AG04449 (cell line): ENCODE measurements around the gene C10orf67.

Experiments used
- CTCF ChIA-PET: fragments of 350-600 bp; formaldehyde crosslinking; extraction: SDS; loops from one replicate; lab custom pipeline; 2021; ENCODE audit warnings: antibody characterized with exemption; lab: Yijun Ruan, JAX
- POLR2A ChIA-PET: fragments of 400-600, 350-600 bp; formaldehyde crosslinking; extraction: SDS; loops from one replicate; lab custom pipeline; 2020; ENCODE audit warnings: antibody characterized with exemption, inconsistent platforms; lab: Yijun Ruan, JAX
- DNase-seq: peaks from one replicate; pipeline ENCODE4 v3.0.0-alpha.2; 2010; ENCODE audit warnings: low read depth, low spot score
- H3K4me3 ChIP-seq: 2 replicates; pipeline ENCODE4 v1.5.1; 2011; ENCODE audit warnings: low read depth, mild to moderate bottlenecking, control low read depth, low read length
- TF ChIP-seq, protein P1 (sequence below): IDR thresholded peaks from one replicate; pipeline ENCODE4 v1.5.1; 2011; ENCODE audit warnings: mild to moderate bottlenecking, moderate library complexity, low read length, control low read depth, inconsistent platforms; ENCODE audit not compliant: insufficient read depth; ENCODE audit errors: missing control alignments

The C10orf67 gene

DNA sequence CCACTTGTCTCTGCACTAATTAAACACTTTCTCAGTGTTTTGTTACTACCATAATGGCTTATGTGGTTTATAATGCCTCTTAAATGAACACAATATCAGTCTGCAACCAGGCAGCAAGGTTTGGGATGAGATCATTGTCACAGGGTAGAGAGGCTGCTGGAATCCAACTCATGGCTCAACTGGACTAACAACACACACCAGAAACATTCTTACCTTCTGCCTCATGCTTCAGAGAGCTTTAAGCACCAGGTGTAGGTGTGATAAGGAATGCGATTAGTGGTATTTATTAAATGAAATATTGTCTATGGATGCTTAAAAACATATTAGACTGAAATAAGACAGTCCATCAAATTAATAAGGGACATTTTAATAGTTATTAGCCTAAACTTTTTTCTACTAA lies 127.1 kb downstream of the C10orf67 start:
- no peak for DNase-seq
- no peak overlapping the region for H3K4me3 ChIP-seq
- ChIA-PET POLR2A (no interaction called here), CTCF (interaction anchor here (1.5 kb wide), 1 partner anchor 59 kb away, joined by 3 read pairs; no protein-coding TSS in a partner anchor)
- TF ChIP-seq, protein P1, sequence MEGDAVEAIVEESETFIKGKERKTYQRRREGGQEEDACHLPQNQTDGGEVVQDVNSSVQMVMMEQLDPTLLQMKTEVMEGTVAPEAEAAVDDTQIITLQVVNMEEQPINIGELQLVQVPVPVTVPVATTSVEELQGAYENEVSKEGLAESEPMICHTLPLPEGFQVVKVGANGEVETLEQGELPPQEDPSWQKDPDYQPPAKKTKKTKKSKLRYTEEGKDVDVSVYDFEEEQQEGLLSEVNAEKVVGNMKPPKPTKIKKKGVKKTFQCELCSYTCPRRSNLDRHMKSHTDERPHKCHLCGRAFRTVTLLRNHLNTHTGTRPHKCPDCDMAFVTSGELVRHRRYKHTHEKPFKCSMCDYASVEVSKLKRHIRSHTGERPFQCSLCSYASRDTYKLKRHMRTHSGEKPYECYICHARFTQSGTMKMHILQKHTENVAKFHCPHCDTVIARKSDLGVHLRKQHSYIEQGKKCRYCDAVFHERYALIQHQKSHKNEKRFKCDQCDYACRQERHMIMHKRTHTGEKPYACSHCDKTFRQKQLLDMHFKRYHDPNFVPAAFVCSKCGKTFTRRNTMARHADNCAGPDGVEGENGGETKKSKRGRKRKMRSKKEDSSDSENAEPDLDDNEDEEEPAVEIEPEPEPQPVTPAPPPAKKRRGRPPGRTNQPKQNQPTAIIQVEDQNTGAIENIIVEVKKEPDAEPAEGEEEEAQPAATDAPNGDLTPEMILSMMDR, result no peak

DNA sequence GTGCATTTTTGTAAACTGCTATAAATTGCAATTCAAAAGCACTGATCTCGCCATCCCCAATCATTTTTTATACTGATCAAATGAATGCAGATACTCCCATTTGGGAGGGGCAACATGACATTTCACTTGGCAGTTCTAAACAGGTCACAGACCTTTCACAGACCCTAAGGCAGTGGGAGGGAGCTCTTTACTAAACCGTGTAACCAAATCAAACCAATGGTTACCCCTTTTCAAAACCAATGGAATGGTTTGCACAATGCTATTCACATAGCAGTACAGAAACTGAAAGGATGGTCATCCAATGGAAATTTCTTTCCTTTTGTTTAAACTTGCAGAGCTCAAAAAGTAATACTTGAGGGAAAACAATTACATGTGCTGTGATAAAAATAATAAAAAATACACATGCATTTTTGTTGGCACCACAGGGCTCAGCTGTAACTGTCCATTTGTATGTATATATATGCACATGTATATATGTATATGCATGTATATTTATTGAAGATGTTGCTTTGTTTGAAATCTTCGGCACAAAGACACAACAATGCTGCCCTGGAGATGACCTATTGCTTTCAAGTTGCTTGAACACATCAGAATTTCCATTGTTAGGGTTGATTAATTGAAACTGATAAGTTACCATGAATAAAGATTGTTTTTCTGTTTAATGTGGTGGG lies 138.5 kb downstream of the C10orf67 start:
- ChIA-PET CTCF (interaction anchor here (1.2 kb wide), 1 partner anchor 48 kb away, joined by 3 read pairs; no protein-coding TSS in a partner anchor), POLR2A (no interaction called here)
- H3K4me3 ChIP-seq, result no peak overlapping the region
- DNase-seq, result no peak
- TF ChIP-seq, protein P1, result no peak

DNA sequence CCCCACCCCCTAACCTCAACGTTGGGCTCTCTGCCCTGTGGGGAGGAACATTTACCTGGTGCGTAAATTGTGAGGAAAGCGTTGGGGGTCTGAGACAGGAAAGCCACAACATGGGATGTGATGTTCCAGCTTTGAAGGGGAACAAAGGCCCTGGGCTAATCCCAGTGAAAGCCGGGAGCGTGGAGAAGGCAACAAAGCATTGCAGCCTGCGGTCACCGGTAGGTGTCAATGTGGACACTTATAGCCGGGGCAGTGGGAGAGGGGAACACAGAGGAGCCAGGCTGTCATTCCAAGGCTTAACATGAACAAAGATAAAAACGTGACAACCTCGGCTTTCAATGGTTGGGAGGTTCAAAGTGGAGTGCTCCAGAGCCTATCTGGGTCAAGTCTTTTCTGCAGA lies 139.8 kb downstream of the C10orf67 start:
- TF ChIP-seq, protein P1, result no peak
- ChIA-PET CTCF (no interaction called here), POLR2A (no interaction called here)

DNA sequence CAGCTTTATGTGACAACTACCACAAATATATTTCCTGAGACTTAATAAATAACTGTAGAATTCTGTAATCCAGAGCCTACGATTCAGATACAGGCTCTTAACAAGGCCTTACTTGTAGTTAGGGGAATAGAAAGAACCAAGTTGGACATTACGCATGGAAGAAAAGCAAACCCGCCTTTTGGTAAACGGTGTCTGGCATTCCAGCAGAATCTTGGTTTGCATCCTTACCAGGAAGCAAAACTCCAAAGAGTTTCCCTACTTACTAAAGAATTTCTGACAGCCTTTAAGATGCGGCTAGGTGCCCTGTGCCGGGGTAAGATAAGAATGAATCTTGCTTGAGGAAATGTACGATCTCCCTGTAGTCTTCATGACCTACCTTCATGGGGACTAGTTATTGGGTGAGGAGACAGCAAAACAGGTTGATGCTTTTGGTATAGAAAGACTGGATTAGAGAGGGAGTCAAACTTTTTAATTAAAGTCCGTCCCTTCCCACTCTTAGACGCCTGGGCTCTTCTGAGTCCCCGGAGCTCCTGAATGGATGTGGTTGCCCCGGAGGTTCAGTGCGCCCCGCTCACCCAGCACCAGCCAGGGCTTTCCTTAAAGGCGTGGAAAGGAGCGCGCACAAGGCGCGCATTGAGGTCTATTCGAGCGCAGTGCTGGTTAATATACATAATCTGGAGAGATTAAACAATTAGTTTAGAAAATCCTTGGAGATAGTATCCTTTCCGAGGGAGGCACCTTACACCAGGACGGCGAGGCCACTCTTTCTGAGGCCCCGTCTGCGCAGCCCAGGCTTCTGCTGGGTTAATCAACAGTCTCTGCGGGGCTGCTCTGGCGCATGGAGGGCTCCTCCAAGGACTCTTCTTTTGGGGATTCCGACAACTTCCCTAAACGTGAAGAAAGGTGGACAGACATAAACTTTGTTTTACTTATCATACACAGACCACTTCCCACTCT lies 140.9 kb downstream of the C10orf67 start:
- ChIA-PET POLR2A (no interaction called here), CTCF (no interaction called here)
- TF ChIP-seq, protein P1, result no peak
- no peak overlapping the region for H3K4me3 ChIP-seq
- no peak for DNase-seq

More for the DNA sequence above, 139.8 kb downstream of the C10orf67 start:
- no peak overlapping the region for H3K4me3 ChIP-seq
- DNase-seq, result no peak

DNA sequence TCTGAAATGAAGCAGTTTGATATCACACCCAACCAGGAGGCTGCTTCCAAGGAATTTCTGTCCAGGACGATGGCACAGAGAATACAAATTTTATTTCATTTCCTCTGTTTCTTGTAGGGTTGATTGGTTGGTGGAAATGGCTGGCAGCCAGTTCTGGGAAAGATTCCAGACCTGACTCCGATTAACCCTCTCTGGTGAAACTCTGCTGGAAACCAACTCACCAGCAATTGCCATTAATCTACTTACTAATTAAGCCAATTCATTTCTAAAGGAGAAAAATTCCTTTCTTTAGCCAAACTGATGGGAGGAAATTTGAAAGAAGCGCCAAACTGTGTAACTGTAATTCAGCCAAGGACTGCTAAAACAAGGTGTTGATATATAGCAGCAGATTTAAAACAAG lies 141.8 kb downstream of the C10orf67 start:
- TF ChIP-seq, protein P1, result no peak
- H3K4me3 ChIP-seq, result no peak overlapping the region
- ChIA-PET POLR2A (no interaction called here), CTCF (no interaction called here)
- DNase-seq, result no peak

DNA sequence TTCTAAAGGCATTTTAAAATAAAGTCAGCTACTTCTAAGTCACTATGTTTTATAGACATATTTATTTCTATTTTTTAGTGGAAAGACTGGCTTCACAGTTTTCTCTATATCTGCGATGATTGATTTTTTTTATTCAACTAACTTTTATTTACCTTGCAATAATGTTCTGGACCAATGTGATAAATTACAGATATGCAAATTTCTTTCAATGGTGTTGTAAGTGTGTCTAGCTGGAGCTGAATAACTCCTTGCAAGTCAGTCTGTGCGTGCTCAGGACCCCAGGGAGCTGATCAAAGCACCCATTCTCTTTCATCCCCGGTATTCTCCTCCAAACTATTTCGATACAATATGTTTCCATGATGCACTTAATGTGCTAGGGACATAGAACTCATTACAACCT lies 142.8 kb downstream of the C10orf67 start:
- CTCF ChIA-PET, result no interaction called here
- no peak overlapping the region for H3K4me3 ChIP-seq
- TF ChIP-seq, protein P1, result no peak
- POLR2A ChIA-PET, result no interaction called here
- DNase-seq, result no peak
